ENCODE data around the gene SPNS3.

SPNS3 gene

DNA sequence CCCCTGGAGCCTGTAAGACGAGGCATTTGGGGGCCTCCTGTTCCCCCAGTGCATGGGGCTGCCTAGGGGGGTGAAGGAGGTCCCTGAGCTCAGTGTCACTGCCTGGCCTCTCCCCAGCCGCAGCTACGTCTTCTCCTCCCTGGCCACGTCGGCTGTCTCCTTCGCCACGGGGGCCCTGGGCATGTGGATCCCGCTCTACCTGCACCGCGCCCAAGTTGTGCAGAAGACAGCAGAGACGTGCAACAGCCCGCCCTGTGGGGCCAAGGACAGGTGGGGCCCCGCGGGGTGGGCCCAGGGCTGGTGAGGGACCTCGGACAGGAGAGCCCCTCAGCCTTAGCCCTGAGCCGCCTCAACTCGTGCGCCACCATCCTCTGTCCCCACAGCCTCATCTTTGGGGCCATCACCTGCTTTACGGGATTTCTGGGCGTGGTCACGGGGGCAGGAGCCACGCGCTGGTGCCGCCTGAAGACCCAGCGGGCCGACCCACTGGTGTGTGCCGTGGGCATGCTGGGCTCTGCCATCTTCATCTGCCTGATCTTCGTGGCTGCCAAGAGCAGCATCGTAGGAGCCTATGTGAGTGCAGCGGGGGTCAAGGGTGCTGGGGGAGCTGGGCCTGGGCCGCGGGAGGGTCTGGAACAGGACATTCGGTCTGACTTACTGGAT lies 99.3 kb downstream of the SPNS3 start:
- no peak for DNase-seq

DNA sequence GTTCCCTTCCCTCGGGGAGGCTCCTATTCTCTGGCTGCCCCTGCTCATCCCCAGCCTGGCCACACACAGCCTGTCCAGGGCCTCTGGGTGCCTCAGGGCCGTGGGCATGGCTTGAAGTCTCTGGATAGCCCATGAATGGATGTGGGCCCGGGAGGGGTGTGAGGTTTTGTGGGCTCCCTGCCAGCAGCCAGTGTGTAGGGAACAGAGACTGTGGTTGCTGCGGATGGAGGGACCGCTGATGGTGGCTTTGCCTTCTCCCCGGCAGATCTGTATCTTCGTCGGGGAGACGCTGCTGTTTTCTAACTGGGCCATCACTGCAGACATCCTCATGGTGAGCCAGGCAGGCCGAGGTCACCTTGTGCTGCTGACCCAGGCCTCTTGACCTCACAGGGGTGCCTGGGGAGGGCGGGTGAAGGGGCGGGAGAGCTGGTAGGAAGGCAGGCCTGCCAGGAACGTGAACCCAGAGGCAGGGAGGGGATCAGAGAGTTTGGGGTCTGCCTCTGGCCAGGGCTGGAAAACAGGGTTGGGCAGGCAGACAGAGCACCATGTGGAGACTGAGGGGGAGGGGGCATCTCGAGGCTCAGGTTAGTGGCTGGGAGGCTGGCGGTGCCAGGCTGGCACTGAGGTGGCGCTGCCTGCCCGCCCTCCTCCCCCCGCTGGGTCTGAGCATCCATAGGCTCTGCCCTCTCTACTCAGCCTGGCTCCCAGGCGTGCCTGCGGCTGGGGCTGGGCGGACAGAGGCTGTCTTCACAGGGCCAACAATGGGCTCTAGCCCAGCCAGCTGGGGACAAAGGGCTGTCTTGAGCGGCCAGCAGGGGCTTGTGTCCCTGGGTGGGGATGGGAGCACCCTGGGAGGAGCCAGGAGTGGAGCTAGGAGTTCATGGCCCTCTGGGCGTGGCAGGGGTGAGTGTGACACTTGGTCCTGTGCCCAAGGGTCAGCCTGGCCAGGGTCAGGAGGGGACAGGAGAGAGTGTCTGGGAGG lies 100.1 kb downstream of the SPNS3 start:
- DNase-seq = no peak

GRCh38 chr17:4534515-4534914 lies 100.8 kb downstream of the SPNS3 start:
- DNase-seq = no peak

DNA sequence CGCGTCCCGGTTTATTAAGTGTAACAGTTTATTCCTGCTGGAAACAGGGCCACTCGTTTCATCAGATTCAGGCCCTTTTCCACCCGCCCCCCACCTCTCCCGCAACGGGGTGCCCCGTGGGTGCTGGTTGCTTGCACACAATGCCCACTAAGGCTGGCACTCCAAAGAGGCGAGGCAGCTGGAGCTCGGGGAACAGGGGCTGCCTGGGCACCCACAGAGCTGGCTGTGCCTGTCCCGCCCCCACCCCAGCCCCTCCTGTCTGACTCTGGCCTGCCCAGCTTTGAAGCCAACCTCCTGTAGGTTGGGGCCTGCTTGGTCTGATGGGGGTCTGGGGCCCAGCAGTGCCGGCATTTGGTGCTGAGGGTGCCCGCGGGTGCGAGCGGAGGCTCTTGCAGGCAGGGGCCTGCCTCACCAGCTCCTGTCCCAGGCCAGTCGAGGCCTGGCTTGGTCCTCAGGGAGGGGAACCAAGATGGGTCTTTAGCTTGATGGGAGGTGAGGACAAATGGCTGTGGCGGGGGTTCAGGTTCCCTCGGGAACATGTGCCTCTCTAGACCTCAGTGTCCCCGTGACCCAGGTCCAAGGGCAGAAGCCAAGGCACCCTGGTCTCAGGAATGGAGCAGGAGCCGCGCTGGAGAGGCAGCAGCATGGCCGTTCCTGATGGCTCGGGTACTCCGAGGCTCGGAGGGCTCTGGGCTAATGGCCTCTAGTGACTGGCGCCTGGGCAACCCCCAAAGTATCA lies 101.4 kb downstream of the SPNS3 start:
- DNase-seq = no peak

DNA sequence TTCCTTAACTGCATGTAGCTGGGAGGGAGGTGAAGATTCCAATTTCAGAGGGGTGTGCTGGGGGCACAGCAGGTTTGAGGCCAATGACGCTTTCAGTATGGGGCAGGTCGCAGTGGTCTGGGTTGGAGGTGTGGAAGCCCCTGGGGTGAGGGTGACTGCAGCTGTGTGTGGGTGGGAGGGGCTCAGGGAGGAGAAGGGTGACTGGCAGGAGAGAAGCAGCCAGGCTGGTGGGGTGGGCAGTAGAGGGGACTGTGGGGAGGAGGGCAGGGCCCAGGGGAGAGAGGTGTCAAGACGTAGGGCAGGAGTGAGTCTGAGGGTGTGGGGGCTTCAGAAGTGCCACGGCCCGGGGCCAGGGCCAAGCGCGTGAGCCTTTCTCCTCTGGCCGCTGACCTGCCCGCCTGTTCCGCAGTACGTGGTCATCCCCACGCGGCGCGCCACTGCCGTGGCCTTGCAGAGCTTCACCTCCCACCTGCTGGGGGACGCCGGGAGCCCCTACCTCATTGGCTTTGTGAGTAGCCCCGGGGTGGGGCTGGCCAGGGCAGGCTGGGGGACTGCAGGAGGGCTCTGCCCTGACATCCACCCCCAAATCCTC lies 102.0 kb downstream of the SPNS3 start:
- no peak for DNase-seq

DNA sequence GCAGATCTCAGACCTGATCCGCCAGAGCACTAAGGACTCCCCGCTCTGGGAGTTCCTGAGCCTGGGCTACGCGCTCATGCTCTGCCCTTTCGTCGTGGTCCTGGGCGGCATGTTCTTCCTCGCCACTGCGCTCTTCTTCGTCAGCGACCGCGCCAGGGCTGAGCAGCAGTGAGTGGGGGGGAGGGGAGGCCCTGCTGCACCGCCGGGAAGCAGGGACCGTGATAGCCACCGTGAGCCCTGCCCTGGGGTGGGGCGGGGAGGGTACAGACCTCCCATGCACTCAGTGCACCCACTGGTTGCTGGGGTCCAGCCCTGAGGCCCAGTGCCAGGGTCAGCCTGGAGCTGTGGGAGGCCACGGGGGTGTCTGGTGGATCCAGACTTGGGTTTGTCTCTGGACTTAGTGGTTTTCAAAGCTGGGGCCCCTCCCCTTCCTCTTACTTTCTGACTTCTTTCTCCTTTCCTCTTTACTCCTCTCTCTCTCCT lies 102.6 kb downstream of the SPNS3 start:
- no peak for DNase-seq

- peak; percentile 56 for DNase-seq
Measured at GRCh38 chr17:4536742-4537411, 103.1 kb downstream of the SPNS3 start.
